ENCODE measurements around the gene AFF3.

GRCh38 chr2:99631700-99632099, 510.7 kb downstream of the AFF3 start:
- no peak for TF ChIP-seq CTCF (IDR thresholded peaks at IDR 0.05)
- no peak for TF ChIP-seq POLR2A (IDR thresholded peaks at IDR 0.05)

Measured in uterus (tissue), 2 donors.